Activated effector memory CD4-positive, alpha-beta T cell treated with Interleukin-2 at 50 U/mL for 16 hours (primary cell): Measurements from ENCODE around the gene RBMS3.

ENCODE experiments used
- DNase-seq: peaks from one replicate; pipeline ENCODE4 v3.0.0-alpha.2; 2020

Gene RBMS3

GRCh38 chr3:29279286-29279685 lies 1.6 kb upstream of the RBMS3 start:
- DNase-seq, result no peak

- DNase-seq, result no peak
Observed at GRCh38 chr3:29279806-29280205, 1.1 kb upstream of the RBMS3 start.

DNA sequence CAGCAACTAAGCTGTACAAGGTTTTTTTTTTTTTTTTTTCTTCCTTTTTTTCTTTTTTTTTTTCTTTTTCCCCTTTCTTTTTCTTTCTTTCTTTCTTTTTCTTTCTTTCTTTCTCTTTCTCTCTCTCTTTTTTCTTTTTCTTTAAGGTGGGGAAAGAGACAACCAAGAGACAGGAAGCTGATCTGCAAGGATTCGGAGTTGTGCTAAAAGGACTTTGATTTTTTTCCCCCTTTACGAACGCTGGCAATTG lies 148 bp downstream of the RBMS3 start:
- DNase-seq, result no peak

DNA sequence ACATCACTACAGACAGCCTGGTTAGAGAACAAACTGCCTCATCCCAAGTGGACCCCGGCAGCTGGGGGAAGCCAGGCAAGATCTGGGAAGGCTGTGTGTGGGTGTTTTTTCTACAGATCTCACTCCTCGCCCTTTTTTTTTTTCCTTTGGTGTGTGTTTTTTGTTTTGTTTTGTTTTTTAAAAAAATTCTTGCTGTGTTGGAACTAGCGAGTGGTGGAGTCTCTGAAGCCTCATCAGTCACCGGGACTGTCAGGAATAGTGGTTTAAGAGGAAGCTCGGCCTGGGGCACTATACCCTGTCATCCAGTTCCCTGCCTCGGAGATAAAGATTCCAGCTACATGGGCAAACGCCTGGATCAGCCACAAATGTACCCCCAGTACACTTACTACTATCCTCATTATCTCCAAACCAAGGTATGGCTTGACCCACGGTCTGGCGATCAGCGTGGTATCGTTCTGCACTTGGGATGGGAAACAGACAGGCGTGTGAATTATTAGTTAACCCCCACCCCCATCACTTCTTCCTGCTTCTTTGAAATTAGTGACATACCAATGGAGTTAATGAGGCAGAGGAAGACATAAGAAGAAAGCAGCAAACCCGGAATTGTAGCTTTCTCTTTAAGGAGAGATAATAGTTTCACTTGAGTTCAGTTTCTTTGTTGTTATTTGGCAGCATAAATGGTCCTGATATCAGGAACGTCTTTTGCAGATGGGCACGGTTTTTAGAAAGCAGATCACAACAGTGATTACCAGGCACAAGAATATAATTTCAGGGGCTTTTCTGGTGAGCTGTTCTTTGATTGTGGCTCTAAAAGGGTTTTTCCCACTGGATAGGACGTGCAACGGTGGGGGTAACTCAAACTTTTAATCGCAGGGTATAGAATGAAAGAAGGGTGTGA lies 722 bp downstream of the RBMS3 start:
- DNase-seq, result no peak

DNA sequence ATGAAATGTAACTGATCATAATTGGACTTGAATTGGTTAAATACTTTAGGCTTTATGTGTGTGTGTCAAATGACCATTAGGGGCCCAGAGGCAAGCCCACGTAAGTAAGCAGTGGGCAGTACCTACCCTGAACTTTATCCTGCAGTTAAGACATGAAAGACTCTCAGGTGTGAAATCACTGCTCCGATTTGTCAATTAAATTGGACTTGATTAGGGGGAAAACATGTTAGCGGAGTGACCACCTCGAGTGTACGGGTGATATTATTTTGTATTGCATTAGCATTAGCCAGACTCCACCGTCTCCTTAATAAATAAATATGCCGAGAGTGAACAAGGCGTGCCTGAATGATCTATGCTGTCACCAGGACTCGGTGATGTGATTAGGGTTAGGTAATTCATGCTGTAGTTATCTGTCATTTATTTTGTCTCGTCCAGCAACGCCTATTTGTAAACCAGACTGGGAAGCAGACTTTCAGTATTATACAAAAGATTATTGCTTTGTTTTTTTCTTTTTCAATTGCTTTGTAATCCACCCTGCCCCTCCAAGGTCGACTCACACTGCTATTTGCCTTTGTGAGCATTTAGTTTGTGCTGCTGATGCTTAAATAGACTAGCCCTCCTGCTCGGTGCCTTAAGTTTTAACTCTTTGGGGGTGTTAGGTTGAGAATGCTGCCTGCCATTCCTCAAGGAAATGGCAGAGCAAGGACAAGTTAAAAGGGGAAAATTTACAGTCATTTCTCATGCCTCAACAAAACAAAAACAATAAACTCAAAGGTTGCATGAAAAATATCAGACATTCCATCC lies 1.8 kb downstream of the RBMS3 start:
- no peak for DNase-seq

DNA sequence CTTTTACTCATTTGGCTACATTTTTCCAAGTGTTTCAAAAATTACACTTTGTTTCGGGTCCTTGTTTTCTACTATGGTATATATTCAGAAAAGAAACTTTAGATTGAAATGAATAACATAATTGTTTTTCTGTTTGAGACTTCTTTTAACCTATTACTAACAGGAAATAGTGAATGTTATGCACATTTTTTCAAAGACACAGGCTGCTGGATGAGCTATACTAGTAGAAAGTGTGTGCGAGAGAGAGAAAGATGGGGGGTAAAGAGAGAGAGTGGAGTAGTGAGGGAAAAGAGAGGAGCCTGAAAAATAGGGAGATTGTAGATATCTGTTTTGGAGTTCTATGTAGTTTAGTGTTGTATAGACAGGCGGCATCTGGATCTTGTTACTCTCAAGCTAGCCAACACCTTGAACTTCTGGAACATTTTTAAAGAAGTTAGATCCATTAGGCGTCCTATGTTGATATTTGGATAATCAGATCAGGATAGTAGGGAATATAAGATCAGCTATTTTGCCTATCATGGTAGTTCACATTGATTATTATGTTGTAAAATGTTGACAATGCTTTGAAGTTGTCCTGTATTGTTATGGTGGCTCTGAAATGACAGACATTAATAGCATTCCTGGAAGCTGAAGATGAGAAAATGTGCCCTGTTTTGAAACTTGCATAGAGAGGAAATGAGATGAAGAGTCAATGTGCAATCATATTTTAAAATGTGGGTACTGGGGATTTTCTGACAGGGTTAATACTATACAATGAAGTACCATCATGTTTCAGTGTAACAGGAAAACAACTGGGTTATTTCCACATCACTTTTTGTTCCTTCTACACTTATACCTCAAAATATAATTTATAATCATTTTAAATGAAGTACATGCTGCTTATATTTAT lies 2.6 kb downstream of the RBMS3 start:
- DNase-seq, result no peak

- DNase-seq, result no peak
Observed at GRCh38 chr3:29284497-29284896, 3.6 kb downstream of the RBMS3 start.

DNA sequence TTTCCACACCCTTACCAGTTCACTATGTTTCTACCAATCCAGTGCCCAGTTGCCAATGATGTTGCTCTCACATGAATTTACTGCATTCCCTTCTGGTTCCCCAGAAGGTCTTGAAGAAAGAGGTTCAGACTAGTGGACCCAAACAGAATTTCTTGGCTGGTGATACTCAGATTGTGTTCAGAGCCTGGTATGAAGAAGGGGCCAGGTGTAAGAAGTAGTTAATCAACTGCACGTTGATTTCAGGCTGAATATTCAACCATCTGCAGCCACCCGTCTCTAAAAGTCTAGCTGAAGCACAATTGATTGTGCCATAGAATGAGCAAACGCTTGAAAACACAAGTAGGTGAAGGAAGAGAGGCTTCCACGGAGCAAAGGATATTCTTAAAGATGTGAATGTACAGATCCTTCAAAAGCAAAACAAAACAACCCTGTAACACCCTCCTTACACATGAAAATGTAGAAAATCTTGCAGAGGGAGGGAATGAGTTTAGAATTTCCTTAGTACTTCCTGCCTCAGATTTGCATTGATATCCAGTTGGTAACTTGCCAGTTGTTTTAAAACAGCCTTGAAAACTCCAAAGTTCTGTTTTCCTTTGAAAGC lies 4.7 kb downstream of the RBMS3 start:
- no peak for DNase-seq

- no peak for DNase-seq
Observed at GRCh38 chr3:29286478-29287240, 5.8 kb downstream of the RBMS3 start.

DNA sequence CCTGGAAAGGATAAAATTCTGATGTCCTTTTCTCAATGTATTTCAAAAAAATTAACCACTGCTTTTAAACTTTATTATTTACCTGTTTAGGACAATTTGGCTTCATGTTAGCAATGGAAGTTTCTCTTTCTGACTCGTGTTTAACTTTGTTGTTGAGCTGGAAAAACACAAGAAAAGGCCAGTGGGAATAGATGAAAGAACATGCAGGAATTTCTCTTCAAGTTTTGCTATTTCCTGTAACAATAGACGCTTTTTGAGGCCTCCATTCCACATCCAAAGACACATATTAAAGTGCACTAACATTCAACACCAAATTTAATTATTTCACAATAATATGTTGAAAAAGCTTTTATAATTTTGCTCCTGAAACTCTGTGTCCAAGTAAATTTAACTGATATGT lies 9.7 kb downstream of the RBMS3 start:
- DNase-seq, result no peak

DNA sequence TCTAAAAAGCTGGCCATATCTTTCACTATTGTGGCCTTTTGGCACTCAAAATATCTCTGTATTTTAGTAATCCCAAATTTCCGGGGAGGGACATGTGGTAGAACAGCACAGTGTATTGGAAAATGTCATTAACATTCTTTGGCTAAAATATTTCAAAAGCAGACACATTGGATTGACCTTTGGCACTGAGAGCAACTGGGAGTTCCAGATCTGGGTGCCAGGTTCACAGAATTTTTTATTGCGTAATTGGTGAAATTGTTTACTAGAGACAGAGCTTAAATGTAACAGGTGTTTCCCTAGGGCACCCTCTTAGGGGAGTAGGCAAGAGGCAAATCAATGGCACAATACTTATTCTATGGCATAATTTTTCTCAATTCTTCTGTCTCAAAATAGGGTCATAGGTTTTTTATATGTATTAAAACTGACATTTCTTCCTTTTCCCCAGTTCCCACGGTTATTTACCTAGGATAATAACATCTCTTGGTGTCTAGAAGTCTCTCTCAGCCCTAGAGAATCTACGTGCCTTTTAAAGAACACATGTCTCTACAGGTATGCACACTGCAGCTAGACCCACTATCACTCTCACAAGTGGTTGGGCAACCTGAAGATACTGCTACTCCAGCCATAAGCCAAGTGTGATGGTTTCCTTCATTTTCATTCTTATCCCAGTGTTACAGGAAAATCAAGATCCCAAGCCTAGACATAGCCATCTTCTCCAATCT lies 10.6 kb downstream of the RBMS3 start:
- DNase-seq, result no peak

DNA sequence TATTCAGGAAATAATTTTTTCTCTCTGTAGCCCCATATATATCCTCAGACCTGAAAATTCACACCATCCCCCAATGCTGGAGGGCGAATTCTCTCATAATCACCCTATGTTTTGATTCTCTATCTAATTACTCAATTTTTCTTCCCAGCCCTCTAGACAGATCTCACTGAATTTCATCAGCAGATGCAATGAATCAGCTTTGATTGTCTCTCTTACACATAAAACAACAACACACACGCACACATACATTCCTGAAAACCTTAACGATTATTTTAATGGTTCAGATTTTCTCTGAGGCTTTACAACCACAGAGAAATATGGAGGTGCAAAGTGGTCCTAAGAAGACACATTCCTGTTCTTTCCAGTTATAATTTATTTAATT lies 11.1 kb downstream of the RBMS3 start:
- DNase-seq, result no peak

DNA sequence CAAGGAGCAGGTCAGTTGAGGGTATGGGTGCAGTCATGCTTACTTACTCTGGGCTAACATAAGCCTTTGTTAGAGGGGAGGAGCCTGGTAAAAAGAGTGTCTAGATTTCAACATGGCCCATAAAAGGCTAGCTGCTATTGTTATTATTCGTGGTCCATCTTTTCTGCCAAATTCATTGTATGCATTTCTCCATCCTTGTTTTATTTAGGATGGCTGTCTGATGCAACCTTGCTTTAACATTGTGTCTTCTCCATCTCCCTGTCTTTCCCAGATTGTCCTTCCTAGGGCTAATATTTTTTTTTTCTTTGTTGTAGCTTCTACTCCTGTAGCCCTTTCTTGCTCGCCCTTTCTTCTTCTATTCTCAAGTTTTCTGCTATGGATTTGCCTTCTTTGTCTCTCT lies 12.6 kb downstream of the RBMS3 start:
- no peak for DNase-seq

- no peak for DNase-seq
Observed at GRCh38 chr3:29297998-29298397, 17.1 kb downstream of the RBMS3 start.

DNA sequence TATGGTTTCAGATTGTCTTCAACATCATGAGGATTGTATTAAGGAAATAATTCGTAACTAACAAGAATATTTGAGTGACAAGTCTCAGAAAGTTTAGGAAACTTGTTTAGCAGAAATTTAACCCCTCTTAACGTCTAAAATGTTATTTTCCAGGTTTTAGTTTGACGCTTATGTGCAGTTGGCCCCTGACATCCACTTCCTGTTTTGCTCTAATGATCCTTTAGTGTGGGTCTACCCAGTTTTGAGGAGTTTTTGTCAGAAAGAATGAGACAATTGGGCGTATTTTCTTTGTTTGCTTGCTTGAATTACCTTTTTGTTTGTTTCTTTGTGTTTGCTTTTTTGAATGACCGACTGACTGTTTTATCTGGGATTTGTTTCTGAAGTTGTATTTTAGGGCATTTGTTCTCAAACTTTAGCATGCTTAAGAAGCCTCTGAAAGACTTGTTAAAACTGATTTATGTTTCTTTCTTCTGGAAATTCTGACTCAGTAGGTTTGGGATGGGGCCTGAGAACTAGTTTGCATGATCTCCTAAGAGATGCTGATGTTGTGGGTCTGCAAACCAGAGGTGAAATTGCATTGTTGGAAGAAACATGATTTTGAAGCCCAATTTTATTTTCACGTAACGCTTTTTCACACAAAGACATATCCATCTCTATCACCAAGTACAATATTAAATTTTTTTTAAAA lies 20.6 kb downstream of the RBMS3 start:
- DNase-seq, result no peak

GRCh38 chr3:29302619-29303018 lies 21.7 kb downstream of the RBMS3 start:
- no peak for DNase-seq

DNA sequence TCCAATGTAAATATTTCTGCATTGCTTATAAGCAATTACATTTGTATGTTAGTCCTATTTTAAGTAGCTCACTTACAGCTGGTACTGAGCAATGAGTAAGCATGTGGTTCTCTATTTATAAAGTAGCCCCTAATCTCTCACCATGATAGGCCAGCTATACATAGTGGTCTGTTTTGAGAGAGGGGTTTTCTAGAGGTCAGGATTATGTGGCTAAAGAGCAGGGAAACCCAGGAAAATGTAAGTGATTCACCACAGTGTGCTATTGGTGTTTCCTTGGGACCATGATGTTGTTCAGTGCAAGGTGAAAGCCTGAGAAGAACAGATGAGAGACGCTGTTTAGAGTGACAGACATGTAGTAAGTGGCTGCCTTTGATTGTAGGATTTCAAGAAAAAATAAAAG lies 26.4 kb downstream of the RBMS3 start:
- DNase-seq, result no peak

- no peak for DNase-seq
Observed at GRCh38 chr3:29310865-29311264, 30.0 kb downstream of the RBMS3 start.

GRCh38 chr3:29311795-29312194 lies 30.9 kb downstream of the RBMS3 start:
- DNase-seq, result no peak

DNA sequence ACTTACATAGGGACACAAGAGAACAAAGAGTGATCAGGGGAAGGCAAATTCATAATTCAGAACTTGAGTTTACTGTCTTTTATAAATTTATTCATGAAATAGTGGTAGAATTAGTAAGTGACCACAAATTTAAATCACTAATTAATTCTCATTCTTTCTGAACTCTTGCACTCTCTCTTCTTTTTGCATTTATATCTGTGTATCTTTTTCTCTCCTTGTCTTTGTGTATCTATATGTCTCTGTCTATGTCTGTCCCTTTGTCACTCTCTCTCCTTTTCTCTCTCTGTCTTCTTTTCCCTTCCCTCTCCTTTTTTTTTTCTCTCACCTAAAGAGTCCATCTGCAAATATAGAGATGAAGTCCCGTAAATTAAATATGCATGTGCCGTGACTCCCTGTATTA lies 31.5 kb downstream of the RBMS3 start:
- DNase-seq, result no peak

GRCh38 chr3:29312960-29313452 lies 32.1 kb downstream of the RBMS3 start:
- DNase-seq, result no peak
